Measurements from ENCODE around the gene IRF6. TPM values are rescaled to one million over a fixed set of nuclear protein-coding genes. Genes with fewer than 3 reads are reported as not detected.

The IRF6 gene
- total RNA-seq, 1 experiment from 2014 or later, result 35.2 TPM

DNA sequence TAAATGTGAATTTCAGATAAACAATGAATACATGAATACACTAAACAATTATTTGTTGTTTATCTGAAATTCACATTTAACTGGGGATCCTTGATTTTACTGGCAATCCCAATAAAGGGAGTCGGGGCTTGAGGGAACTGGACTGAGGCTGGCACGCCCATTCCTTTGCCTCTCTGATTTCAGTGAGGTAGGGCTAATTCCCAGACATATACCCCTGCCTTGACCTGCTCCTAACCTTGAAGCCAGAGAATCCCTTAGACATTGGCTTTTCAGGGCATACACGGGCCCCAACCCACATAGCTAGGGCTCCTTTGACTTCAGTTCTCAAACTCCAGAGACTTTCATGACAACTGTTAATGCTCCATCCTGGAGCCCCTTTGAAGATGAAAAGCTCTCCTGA lies 11.0 kb upstream of the IRF6 start:
- no peak overlapping the region for H2AFZ ChIP-seq (ENCODE audit: low read depth, low read length, poor library complexity, severe bottlenecking)
- no peaks in the 10 kb centered on the region for H3K79me2 ChIP-seq (ENCODE audit: insufficient read depth, low read length)
- TF ChIP-seq ZNF274 (IDR thresholded peaks at IDR 0.05; ENCODE audit: low read depth, low read length) (no peak), SIN3A (IDR thresholded peaks at IDR 0.05; ENCODE audit: low read depth) (no peak), TCF7L2 (IDR thresholded peaks at IDR 0.05; ENCODE audit: borderline replicate concordance, extremely low read depth, insufficient read depth, insufficient read length) (no peak), EGR1 (IDR thresholded peaks at IDR 0.05; ENCODE audit: low read depth) (no peak), JUND (IDR thresholded peaks at IDR 0.05) (no peak), REST (IDR thresholded peaks at IDR 0.05; ENCODE audit: low read depth) (no peak), EZH2 (IDR thresholded peaks at IDR 0.05) (no peak)
- ATAC-seq (no peak), DNase-seq (ENCODE audit: low read depth, low spot score) (no peak)
- RAD21 ChIA-PET (ENCODE audit: low non-redundant PET in 1 of 2, low total read pairs in 2 of 2, uncharacterized antibody in 2 of 2, unreplicated experiment in 2 of 2), result no interaction called here
- H3K27me3 ChIP-seq (ENCODE audit: insufficient read depth, low read length), result no peaks in the 10 kb centered on the region; the same call in 1 of the 2 replicates
- POLR2A ChIA-PET, result no interaction called here
- no TSS peak for BruUV-seq (replicated peaks)
- no peaks in the 10 kb centered on the region for H4K20me1 ChIP-seq (ENCODE audit: insufficient read depth)
- H3K9me2 ChIP-seq (ENCODE audit: insufficient read depth), result no peaks in the 10 kb centered on the region
- H3K4me2 ChIP-seq (ENCODE audit: low read length), result no peak overlapping the region
- 0 out of 4 replicates have a peak, but pooled peaks cover 0 to 7% of the 10 kb centered on the region in 2 experiments for H3K4me1 ChIP-seq (ENCODE audit: control insufficient read depth in 1 of 2, insufficient read depth in 2 of 2, low read length in 2 of 2)
- CTCF ChIA-PET, result interaction anchor here (1.7 kb wide), 1 partner anchor 9 kb away, joined by 5 read pairs; no protein-coding TSS in a partner anchor
- no peaks in the 10 kb centered on the region for H3K9me3 ChIP-seq (ENCODE audit: control insufficient read depth in 1 of 2, insufficient read depth in 1 of 2, low read depth in 1 of 2, low read length in 2 of 2)
- H3K36me3 ChIP-seq (ENCODE audit: control insufficient read depth in 1 of 2, insufficient read depth in 2 of 2, low read length in 2 of 2), result no peaks in the 10 kb centered on the region
- no peak overlapping the region for H3K4me3 ChIP-seq (replicated peaks in 1 of 2; ENCODE audit: low read depth in 1 of 2, low read length in 2 of 2)
- intact Hi-C loops (cut with micrococcal nuclease), result no loop called here
- no peak overlapping the region for H3K9ac ChIP-seq (ENCODE audit: low read length)
- H3K27ac ChIP-seq (ENCODE audit: low read depth, low read length), result no peak overlapping the region
